AG10803 (cell line): Measurements from ENCODE around the gene RNPS1.
A peak's percentile ranks its signal among the peaks of the same experiment; 100 is the strongest.

Experiments
- DNase-seq: peaks from one replicate; pipeline ENCODE4 v3.0.0; 2010; ENCODE audit warnings: low read depth
- H3K4me3 ChIP-seq: 2 replicates; pipeline ENCODE4 v1.5.1; 2011; ENCODE audit warnings: mild to moderate bottlenecking, low read length, control low read depth
- CTCF ChIP-seq: conservative IDR thresholded peaks from 2 replicates; pipeline ENCODE4 v1.5.1; 2011; ENCODE audit warnings: mild to moderate bottlenecking, low read length, control low read depth, inconsistent platforms

RNPS1 gene

GRCh38 chr16:2209258-2210008 is 58.5 kb downstream of the RNPS1 start:
- no peak for DNase-seq
- TF ChIP-seq CTCF: no peak
- H3K4me3 ChIP-seq: no peak overlapping the region

- DNase-seq: no peak
- TF ChIP-seq CTCF: no peak
- H3K4me3 ChIP-seq: no peak overlapping the region
These were observed 59.2 kb downstream of the RNPS1 start for GRCh38 chr16:2208772-2209171.

- no peak for TF ChIP-seq CTCF
- no peak for DNase-seq
- no peak overlapping the region for H3K4me3 ChIP-seq
These were observed 59.6 kb downstream of the RNPS1 start for GRCh38 chr16:2208308-2208707.

- TF ChIP-seq CTCF: no peak
- no peak overlapping the region for H3K4me3 ChIP-seq
- no peak for DNase-seq
These were observed 60.1 kb downstream of the RNPS1 start for GRCh38 chr16:2207872-2208271.

GRCh38 chr16:2206780-2207433 is 61.0 kb downstream of the RNPS1 start:
- DNase-seq: no peak
- TF ChIP-seq CTCF: no peak

GRCh38 chr16:2206420-2206779 is 61.5 kb downstream of the RNPS1 start:
- H3K4me3 ChIP-seq: peak overlapping the region; percentile 90
- DNase-seq: no peak
- TF ChIP-seq CTCF: no peak

More at GRCh38 chr16:2206780-2207433, 61.0 kb downstream of the RNPS1 start:
- H3K4me3 ChIP-seq: no peak overlapping the region

GRCh38 chr16:2205967-2206313 is 62.0 kb downstream of the RNPS1 start:
- DNase-seq: no peak

More at GRCh38 chr16:2205967-2206313, 62.0 kb downstream of the RNPS1 start:
- no peak for TF ChIP-seq CTCF
- peak overlapping the region; percentile 90 for H3K4me3 ChIP-seq
